Embryonic facial prominence (tissue), 1 donor: Measurements from ENCODE around the gene GDPD5.

ENCODE experiments used
- DNase-seq: peaks from one replicate; pipeline ENCODE4 v3.0.0-alpha.2; 2016; ENCODE audit errors: extremely low spot score

Gene GDPD5

GRCh38 chr11:75445315-75445953 lies 80.3 kb downstream of the GDPD5 start:
- DNase-seq: no peak

GRCh38 chr11:75443043-75443442 lies 82.7 kb downstream of the GDPD5 start:
- DNase-seq: no peak

GRCh38 chr11:75442161-75442885 lies 83.4 kb downstream of the GDPD5 start:
- DNase-seq: no peak

- no peak for DNase-seq
Observed at GRCh38 chr11:75441804-75442132, 84.0 kb downstream of the GDPD5 start.

- no peak for DNase-seq
Observed at GRCh38 chr11:75440960-75441803, 84.6 kb downstream of the GDPD5 start.

- DNase-seq: no peak
Observed at GRCh38 chr11:75439495-75440120, 86.1 kb downstream of the GDPD5 start.

GRCh38 chr11:75439026-75439425 lies 86.7 kb downstream of the GDPD5 start:
- no peak for DNase-seq

GRCh38 chr11:75437966-75438659 lies 87.6 kb downstream of the GDPD5 start:
- no peak for DNase-seq

GRCh38 chr11:75436806-75437205 lies 88.9 kb downstream of the GDPD5 start:
- no peak for DNase-seq

- no peak for DNase-seq
Observed at GRCh38 chr11:75435571-75435925, 90.2 kb downstream of the GDPD5 start.

- DNase-seq: no peak
Observed at GRCh38 chr11:75434886-75435570, 90.7 kb downstream of the GDPD5 start.

- DNase-seq: no peak
Observed at GRCh38 chr11:75434051-75434450, 91.7 kb downstream of the GDPD5 start.

GRCh38 chr11:75433443-75433842 lies 92.3 kb downstream of the GDPD5 start:
- no peak for DNase-seq

GRCh38 chr11:75432911-75433321 lies 92.8 kb downstream of the GDPD5 start, which contains the start of gene KLHL35:
KLHL35 (minus strand) TSS chr11:75433203; CDS start chr11:75430629, 2,574 bp downstream.
- no peak for DNase-seq

- no peak for DNase-seq
Observed at GRCh38 chr11:75431533-75432525, 93.9 kb downstream of the GDPD5 start.

- no peak for DNase-seq
Observed at GRCh38 chr11:75430714-75431532, 94.8 kb downstream of the GDPD5 start.

GRCh38 chr11:75429902-75430713 lies 95.6 kb downstream of the GDPD5 start:
- no peak for DNase-seq

- no peak for DNase-seq
Observed at GRCh38 chr11:75429641-75429901, 96.2 kb downstream of the GDPD5 start.
